22Rv1 (cell line): ENCODE measurements around the gene CORO6.

ENCODE experiments used
- ZFX ChIP-seq: fragments of 450-650 bp; IDR thresholded peaks from 2 replicates; pipeline ENCODE4 v1.6.1; 2017; ENCODE audit warnings: antibody characterized with exemption, borderline replicate concordance
- TF ChIP-seq, protein P1 (sequence below): fragments of 450-650 bp; IDR thresholded peaks from 2 replicates; pipeline ENCODE4 v1.5.1; 2017; ENCODE audit warnings: mild to moderate bottlenecking

DNA sequence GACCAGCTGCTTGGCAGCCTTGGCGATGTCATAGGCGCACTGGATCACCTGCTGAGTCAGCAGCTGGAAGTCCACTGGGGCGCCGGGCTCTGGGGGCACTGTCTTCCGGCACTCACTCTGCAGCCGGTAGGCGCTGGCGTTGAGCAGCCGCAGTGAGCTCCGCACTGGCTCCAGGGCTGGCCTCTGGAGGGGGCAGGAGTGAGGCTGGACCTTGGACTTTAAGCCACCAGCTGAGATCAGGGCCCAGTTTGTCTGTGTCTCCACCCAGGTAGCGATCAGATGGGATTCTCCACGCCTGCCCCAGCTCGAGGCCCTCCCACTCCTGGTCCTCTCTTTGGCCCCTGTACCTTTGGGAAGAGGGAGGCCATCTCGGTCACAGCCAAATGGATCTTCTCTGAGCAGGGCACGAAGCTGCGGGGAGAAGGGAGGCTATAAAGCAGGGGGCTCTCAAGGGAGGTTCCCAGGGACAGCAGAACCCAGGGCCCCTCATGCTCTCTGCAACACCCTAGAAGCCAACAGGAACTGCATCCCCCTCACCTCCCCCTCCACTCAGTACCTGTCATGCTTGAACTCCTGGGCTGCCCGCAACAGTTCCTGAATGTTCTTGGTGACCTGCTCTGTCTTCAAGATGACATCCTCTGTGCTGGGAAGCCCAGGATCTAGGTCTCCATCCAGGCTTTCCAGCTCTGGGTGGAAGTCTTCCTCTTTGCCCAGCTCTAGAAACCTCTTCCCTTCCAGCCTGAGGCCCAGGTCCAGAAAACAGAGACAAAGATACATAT is 47.8 kb downstream of the CORO6 start:
- TF ChIP-seq, protein P1, sequence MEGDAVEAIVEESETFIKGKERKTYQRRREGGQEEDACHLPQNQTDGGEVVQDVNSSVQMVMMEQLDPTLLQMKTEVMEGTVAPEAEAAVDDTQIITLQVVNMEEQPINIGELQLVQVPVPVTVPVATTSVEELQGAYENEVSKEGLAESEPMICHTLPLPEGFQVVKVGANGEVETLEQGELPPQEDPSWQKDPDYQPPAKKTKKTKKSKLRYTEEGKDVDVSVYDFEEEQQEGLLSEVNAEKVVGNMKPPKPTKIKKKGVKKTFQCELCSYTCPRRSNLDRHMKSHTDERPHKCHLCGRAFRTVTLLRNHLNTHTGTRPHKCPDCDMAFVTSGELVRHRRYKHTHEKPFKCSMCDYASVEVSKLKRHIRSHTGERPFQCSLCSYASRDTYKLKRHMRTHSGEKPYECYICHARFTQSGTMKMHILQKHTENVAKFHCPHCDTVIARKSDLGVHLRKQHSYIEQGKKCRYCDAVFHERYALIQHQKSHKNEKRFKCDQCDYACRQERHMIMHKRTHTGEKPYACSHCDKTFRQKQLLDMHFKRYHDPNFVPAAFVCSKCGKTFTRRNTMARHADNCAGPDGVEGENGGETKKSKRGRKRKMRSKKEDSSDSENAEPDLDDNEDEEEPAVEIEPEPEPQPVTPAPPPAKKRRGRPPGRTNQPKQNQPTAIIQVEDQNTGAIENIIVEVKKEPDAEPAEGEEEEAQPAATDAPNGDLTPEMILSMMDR = no peak
- TF ChIP-seq ZFX = no peak
